ENCODE measurements around the gene PCDHB2.
"Not testable (repeated sequence)": the region's sequence is repeated elsewhere in the genome, so short reads cannot be mapped to it uniquely, and the experiment has no call there.

The PCDHB2 gene

DNA sequence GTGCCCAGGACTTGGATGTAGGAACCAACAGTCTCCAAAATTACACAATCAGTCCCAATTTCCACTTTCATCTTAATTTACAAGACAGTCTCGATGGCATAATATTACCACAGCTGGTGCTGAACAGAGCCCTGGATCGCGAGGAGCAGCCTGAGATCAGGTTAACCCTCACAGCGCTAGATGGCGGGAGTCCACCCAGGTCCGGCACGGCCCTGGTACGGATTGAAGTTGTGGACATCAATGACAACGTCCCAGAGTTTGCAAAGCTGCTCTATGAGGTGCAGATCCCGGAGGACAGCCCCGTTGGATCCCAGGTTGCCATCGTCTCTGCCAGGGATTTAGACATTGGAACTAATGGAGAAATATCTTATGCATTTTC lies 837 bp downstream of the PCDHB2 start:
- no peak overlapping the region for H3K4me3 ChIP-seq (ENCODE audit: low read depth, low read length)
- TF ChIP-seq, protein P1, sequence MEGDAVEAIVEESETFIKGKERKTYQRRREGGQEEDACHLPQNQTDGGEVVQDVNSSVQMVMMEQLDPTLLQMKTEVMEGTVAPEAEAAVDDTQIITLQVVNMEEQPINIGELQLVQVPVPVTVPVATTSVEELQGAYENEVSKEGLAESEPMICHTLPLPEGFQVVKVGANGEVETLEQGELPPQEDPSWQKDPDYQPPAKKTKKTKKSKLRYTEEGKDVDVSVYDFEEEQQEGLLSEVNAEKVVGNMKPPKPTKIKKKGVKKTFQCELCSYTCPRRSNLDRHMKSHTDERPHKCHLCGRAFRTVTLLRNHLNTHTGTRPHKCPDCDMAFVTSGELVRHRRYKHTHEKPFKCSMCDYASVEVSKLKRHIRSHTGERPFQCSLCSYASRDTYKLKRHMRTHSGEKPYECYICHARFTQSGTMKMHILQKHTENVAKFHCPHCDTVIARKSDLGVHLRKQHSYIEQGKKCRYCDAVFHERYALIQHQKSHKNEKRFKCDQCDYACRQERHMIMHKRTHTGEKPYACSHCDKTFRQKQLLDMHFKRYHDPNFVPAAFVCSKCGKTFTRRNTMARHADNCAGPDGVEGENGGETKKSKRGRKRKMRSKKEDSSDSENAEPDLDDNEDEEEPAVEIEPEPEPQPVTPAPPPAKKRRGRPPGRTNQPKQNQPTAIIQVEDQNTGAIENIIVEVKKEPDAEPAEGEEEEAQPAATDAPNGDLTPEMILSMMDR (IDR thresholded peaks at IDR 0.05; ENCODE audit: insufficient read depth, low read depth, low read length, missing control alignments): no peak
- DNase-seq (ENCODE audit: low read depth): no peak

DNA sequence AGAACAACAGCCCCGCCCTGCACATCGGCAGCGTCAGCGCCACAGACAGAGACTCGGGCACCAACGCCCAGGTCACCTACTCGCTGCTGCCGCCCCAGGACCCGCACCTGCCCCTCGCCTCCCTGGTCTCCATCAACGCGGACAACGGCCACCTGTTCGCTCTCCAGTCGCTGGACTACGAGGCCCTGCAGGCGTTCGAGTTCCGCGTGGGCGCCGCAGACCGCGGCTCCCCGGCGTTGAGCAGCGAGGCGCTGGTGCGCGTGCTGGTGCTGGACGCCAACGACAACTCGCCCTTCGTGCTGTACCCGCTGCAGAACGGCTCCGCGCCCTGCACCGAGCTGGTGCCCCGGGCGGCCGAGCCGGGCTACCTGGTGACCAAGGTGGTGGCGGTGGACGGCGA lies 1.8 kb downstream of the PCDHB2 start:
- DNase-seq (ENCODE audit: low read depth); H3K4me3 ChIP-seq (ENCODE audit: low read depth, low read length): not testable (repeated sequence)

DNA sequence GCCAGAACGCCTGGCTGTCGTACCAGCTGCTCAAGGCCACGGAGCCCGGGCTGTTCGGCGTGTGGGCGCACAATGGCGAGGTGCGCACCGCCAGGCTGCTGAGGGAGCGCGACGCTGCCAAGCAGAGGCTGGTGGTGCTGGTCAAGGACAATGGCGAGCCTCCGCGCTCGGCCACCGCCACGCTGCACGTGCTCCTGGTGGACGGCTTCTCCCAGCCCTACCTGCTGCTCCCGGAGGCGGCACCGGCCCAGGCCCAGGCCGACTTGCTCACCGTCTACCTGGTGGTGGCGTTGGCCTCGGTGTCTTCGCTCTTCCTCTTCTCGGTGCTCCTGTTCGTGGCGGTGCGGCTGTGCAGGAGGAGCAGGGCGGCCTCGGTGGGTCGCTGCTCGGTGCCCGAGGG lies 2.2 kb downstream of the PCDHB2 start:
- DNase-seq (ENCODE audit: low read depth); H3K4me3 ChIP-seq (ENCODE audit: low read depth, low read length): not testable (repeated sequence)

DNA sequence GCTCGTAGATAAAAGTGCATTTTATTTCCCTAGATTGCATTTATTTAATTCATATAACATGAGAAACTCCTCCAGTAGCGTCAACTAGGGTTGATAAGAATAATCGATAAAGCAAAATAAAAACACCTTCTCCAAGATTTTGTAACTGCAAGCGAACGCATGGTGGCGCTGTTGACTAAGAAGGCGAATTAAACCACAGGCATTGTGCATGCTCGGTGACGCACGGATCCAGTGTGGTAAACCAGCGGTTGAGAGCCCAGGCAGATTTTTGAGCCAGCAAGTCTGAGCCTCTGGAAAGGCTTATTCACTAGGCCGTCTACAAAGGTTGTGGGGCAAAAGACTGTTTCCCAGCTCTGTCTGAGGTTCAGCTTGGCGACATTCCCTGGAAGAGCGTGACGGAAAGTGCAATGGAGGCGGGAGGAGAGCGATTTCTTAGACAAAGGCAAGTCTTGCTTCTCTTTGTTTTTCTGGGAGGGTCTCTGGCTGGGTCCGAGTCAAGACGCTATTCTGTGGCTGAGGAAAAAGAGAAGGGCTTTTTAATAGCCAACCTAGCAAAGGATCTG lies 5.9 kb downstream of the PCDHB2 start, which contains the start of gene PCDHB3:
Gene PCDHB3 (plus strand): TSS at position 231 of the 563 bp plus-strand sequence. CDS start 177 bp downstream, at position 408.
- peak; percentile 2 for DNase-seq (ENCODE audit: low read depth)
- TF ChIP-seq, protein P1 (IDR thresholded peaks at IDR 0.05; ENCODE audit: insufficient read depth, low read depth, low read length, missing control alignments): no peak
- H3K4me3 ChIP-seq (ENCODE audit: low read depth, low read length): no peak within 1 kb of the TSS

DNA sequence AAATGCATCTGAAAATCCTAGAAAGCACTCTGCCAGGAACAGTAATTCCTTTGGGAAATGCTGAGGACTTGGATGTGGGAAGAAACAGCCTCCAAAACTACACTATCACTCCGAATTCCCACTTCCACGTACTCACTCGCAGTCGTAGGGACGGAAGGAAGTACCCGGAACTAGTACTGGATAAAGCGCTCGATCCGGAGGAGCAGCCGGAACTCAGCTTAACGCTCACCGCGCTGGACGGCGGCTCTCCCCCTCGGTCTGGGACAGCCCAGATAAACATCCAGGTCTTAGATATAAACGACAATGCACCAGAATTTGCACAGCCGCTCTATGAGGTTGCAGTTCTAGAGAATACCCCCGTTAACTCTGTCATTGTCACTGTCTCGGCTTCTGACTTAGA lies 6.6 kb downstream of the PCDHB2 start:
- no peak overlapping the region for H3K4me3 ChIP-seq (ENCODE audit: low read depth, low read length)
- TF ChIP-seq, protein P1 (IDR thresholded peaks at IDR 0.05; ENCODE audit: insufficient read depth, low read depth, low read length, missing control alignments): no peak
- no peak for DNase-seq (ENCODE audit: low read depth)

DNA sequence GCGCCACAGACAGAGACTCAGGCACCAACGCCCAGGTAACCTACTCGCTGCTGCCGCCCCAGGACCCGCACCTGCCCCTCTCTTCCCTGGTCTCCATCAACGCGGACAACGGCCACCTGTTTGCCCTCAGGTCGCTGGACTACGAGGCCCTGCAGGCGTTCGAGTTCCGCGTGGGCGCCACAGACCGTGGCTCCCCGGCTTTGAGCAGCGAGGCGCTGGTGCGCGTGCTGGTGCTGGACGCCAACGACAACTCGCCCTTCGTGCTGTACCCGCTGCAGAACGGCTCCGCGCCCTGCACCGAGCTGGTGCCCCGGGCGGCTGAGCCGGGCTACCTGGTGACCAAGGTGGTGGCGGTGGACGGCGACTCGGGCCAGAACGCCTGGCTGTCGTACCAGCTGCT lies 7.7 kb downstream of the PCDHB2 start:
- not testable (repeated sequence) for DNase-seq (ENCODE audit: low read depth); H3K4me3 ChIP-seq (ENCODE audit: low read depth, low read length)

DNA sequence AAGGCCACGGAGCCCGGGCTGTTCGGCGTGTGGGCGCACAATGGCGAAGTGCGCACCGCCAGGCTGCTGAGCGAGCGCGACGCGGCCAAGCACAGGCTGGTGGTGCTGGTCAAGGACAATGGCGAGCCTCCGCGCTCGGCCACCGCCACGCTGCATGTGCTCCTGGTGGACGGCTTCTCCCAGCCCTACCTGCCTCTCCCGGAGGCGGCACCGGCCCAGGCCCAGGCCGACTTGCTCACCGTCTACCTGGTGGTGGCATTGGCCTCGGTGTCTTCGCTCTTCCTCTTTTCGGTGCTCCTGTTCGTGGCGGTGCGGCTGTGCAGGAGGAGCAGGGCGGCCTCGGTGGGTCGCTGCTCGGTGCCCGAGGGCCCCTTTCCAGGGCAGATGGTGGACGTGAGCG lies 8.1 kb downstream of the PCDHB2 start:
- DNase-seq (ENCODE audit: low read depth); H3K4me3 ChIP-seq (ENCODE audit: low read depth, low read length): not testable (repeated sequence)

DNA sequence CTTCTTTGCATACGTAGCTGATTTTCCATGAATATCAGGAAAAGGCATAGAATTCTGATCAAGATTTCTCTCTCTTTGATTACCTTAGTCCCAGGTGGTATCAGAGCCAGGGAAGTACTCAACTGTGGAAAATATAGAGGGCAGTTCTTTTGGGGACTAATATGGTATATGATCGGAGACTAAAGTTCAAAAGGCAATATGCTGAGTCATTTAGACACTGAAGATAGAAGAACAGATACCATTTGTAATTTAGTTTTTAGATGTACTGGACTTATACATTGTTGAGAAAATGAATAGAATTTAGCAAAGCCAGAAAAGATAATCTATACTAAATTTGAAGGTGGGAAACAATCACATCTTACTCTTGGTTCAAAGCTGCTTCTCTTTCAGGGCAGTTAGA lies 10.9 kb downstream of the PCDHB2 start:
- DNase-seq (ENCODE audit: low read depth): no peak
- TF ChIP-seq, protein P1 (IDR thresholded peaks at IDR 0.05; ENCODE audit: insufficient read depth, low read depth, low read length, missing control alignments): no peak
- no peak overlapping the region for H3K4me3 ChIP-seq (ENCODE audit: low read depth, low read length)

DNA sequence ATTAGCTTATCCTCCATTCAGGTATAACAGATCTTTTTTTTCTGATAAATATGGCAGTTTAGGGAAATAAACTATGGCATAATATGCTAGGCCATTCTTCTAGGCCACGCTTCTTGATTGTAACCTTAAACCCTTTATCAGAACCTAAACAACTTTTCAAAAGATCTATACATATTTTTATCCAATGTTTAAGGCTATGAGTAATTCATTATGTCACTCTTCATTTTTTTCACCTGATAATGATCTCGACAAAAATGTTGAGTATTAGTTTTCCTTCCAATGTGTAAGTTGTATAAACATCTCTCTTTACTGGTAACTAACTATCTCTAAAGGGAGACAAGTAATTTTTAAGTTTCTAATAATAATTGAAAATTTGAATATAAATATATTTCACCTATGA lies 24.8 kb downstream of the PCDHB2 start:
- DNase-seq (ENCODE audit: low read depth): no peak
- H3K4me3 ChIP-seq (ENCODE audit: low read depth, low read length): no peak overlapping the region
- TF ChIP-seq, protein P1 (IDR thresholded peaks at IDR 0.05; ENCODE audit: insufficient read depth, low read depth, low read length, missing control alignments): no peak
